ENCODE measurements around the gene INPP5J. TPM values are rescaled to one million over a fixed set of nuclear protein-coding genes. Genes with fewer than 3 reads are reported as not detected.

Gene INPP5J
- total RNA-seq, 1 experiment from 2014 or later, result 4.2 TPM

- Mint-ChIP-seq H3K27me3 (ENCODE audit: unreplicated experiment) (peaks cover 26% of the 10 kb centered on the region), H3K9me3 (ENCODE audit: low read depth, unreplicated experiment) (no peaks in the 10 kb centered on the region), H3K36me3 (ENCODE audit: insufficient read depth, unreplicated experiment) (peaks cover 8% of the 10 kb centered on the region), H3K27ac (ENCODE audit: unreplicated experiment) (no peak overlapping the region), H3K4me3 (ENCODE audit: low read depth, unreplicated experiment) (no peak overlapping the region), H3K4me1 (ENCODE audit: low read depth, unreplicated experiment) (peaks cover 9% of the 10 kb centered on the region)
- no TSS peak for BruUV-seq (replicated peaks)
- CTCF ChIA-PET, result interaction anchor here (1.0 kb wide), 1 partner anchor 12 kb away, joined by 4 read pairs; the partner anchor contains the start of gene SELENOM
- intact Hi-C loops (cut with micrococcal nuclease; ENCODE audit: unreplicated experiment), result no loop called here
- no peak for TF ChIP-seq CTCF (IDR thresholded peaks at IDR 0.05; ENCODE audit: unreplicated experiment)
- DNase-seq, result no peak
These were observed 3.6 kb upstream of the INPP5J start for GRCh38 chr22:31119026-31119717.

- no peak for TF ChIP-seq CTCF (IDR thresholded peaks at IDR 0.05; ENCODE audit: unreplicated experiment)
- CTCF ChIA-PET, result no interaction called here
- Mint-ChIP-seq H3K36me3 (ENCODE audit: insufficient read depth, unreplicated experiment) (peaks cover 8% of the 10 kb centered on the region), H3K4me3 (ENCODE audit: low read depth, unreplicated experiment) (no peak overlapping the region), H3K27me3 (ENCODE audit: unreplicated experiment) (peaks cover 32% of the 10 kb centered on the region), H3K9me3 (ENCODE audit: low read depth, unreplicated experiment) (no peaks in the 10 kb centered on the region), H3K27ac (ENCODE audit: unreplicated experiment) (no peak overlapping the region), H3K4me1 (ENCODE audit: low read depth, unreplicated experiment) (peaks cover 9% of the 10 kb centered on the region)
- BruUV-seq (replicated peaks), result no TSS peak
- DNase-seq, result no peak
- intact Hi-C loops (cut with micrococcal nuclease; ENCODE audit: unreplicated experiment), result no loop called here
These were observed 2.5 kb upstream of the INPP5J start for GRCh38 chr22:31120230-31120629.

GRCh38 chr22:31120642-31121041 lies 2.1 kb upstream of the INPP5J start:
- CTCF ChIA-PET, result interaction anchor here (0.6 kb wide), 1 partner anchor 33 kb away, joined by 3 read pairs; no protein-coding TSS in a partner anchor
- Mint-ChIP-seq H3K27me3 (ENCODE audit: unreplicated experiment) (peaks cover 32% of the 10 kb centered on the region), H3K4me3 (ENCODE audit: low read depth, unreplicated experiment) (no peak overlapping the region), H3K4me1 (ENCODE audit: low read depth, unreplicated experiment) (peaks cover 9% of the 10 kb centered on the region), H3K27ac (ENCODE audit: unreplicated experiment) (no peak overlapping the region), H3K9me3 (ENCODE audit: low read depth, unreplicated experiment) (no peaks in the 10 kb centered on the region), H3K36me3 (ENCODE audit: insufficient read depth, unreplicated experiment) (peaks cover 8% of the 10 kb centered on the region)
- no peak for DNase-seq
- intact Hi-C loops (cut with micrococcal nuclease; ENCODE audit: unreplicated experiment), result no loop called here
- no TSS peak for BruUV-seq (replicated peaks)
- no peak for TF ChIP-seq CTCF (IDR thresholded peaks at IDR 0.05; ENCODE audit: unreplicated experiment)

GRCh38 chr22:31121403-31121802 lies 1.4 kb upstream of the INPP5J start:
- BruUV-seq (replicated peaks), result no TSS peak
- H3K27ac Mint-ChIP-seq (ENCODE audit: unreplicated experiment), result no peak overlapping the region
- H3K9me3 Mint-ChIP-seq (ENCODE audit: low read depth, unreplicated experiment), result no peaks in the 10 kb centered on the region
- CTCF ChIA-PET, result interaction anchor here (0.6 kb wide), 1 partner anchor 32 kb away, joined by 3 read pairs; no protein-coding TSS in a partner anchor
- no peak for TF ChIP-seq CTCF (IDR thresholded peaks at IDR 0.05; ENCODE audit: unreplicated experiment)
- intact Hi-C loops (cut with micrococcal nuclease; ENCODE audit: unreplicated experiment), result no loop called here
- no peak for DNase-seq
- H3K4me3 Mint-ChIP-seq (ENCODE audit: low read depth, unreplicated experiment), result no peak overlapping the region
- H3K4me1 Mint-ChIP-seq (ENCODE audit: low read depth, unreplicated experiment), result peaks cover 9% of the 10 kb centered on the region
- peaks cover 32% of the 10 kb centered on the region for H3K27me3 Mint-ChIP-seq (ENCODE audit: unreplicated experiment)
- H3K36me3 Mint-ChIP-seq (ENCODE audit: insufficient read depth, unreplicated experiment), result peaks cover 8% of the 10 kb centered on the region

Data from Calu3 (cell line).